IMR-90 (cell line): Measurements from ENCODE around the gene MT1E. TPM values are rescaled to one million over a fixed set of nuclear protein-coding genes. Genes with fewer than 3 reads are reported as not detected.

Source experiments
- ATAC-seq: fragments of 200-7000 bp; cut with Tn5 transposase; 2 replicates; pipeline ENCODE4 v1.9.1; 2020; ENCODE audit warnings: low read depth, mild to moderate bottlenecking, moderate library complexity
- BruUV-seq: library from RNA; stranded (reverse); fragments of 400-500 nt; replicated peaks from 2 replicates; lab custom pipeline; 2021; lab: Mats Ljungman, UMichigan
- CTCF ChIA-PET: fragments of 300-600 bp; formaldehyde crosslinking; extraction: SDS; loops from one replicate; lab custom pipeline; 2021; ENCODE audit warnings: antibody characterized with exemption; lab: Yijun Ruan, JAX
- POLR2A ChIA-PET: fragments of 300-600 bp; sonication (Branson Sonifier 250); formaldehyde crosslinking; loops from one replicate; lab custom pipeline; 2022; ENCODE audit warnings: antibody characterized with exemption; ENCODE audit not compliant: unreplicated experiment; lab: Charles Lee
- DNase-seq: peaks from one replicate; pipeline ENCODE4 v3.0.0; 2013
- H2AFZ ChIP-seq: replicated peaks from 2 replicates; pipeline ENCODE3; 2013; ENCODE audit warnings: low read length, mild to moderate bottlenecking; ENCODE audit not compliant: poor library complexity
- H2AK5ac ChIP-seq: 2 replicates; pipeline ENCODE4 v1.6.1; 2013; ENCODE audit warnings: low read depth, low read length, inconsistent platforms
- H2AK9ac ChIP-seq: replicated peaks from 2 replicates; pipeline ENCODE3; 2013; ENCODE audit warnings: mild to moderate bottlenecking, low read depth, low read length, moderate library complexity; ENCODE audit not compliant: poor library complexity
- H2BK120ac ChIP-seq: 2 replicates; pipeline ENCODE4 v1.6.1; 2013; ENCODE audit warnings: low read depth, low read length, inconsistent platforms
- H2BK15ac ChIP-seq: 3 replicates; pipeline ENCODE4 v1.6.1; 2013; ENCODE audit warnings: low read depth, low read length, inconsistent platforms
- H2BK20ac ChIP-seq: 2 replicates; pipeline ENCODE4 v1.6.1; 2013; ENCODE audit warnings: low read depth, mild to moderate bottlenecking, inconsistent platforms, low read length, moderate library complexity
- H2BK5ac ChIP-seq: 2 replicates; pipeline ENCODE4 v1.6.1; 2013; ENCODE audit warnings: mild to moderate bottlenecking, low read depth, low read length, inconsistent platforms; ENCODE audit not compliant: poor library complexity, severe bottlenecking
- H3K14ac ChIP-seq: replicated peaks from 2 replicates; pipeline ENCODE4 v1.6.1; 2013; ENCODE audit warnings: low read depth, low read length, inconsistent platforms
- H3K18ac ChIP-seq: 2 replicates; pipeline ENCODE4 v1.6.1; 2013; ENCODE audit warnings: low read depth, low read length, control low read depth
- H3K23ac ChIP-seq: 2 replicates; pipeline ENCODE4 v1.6.1; 2013; ENCODE audit warnings: low read depth, low read length, inconsistent platforms
- H3K27ac ChIP-seq: 2 replicates; pipeline ENCODE4 v1.5.1; 2013; ENCODE audit warnings: mild to moderate bottlenecking, control low read depth, low read length; ENCODE audit not compliant: insufficient read depth
- H3K27me3 ChIP-seq: 2 replicates; pipeline ENCODE4 v1.6.1; 2013; ENCODE audit warnings: low read length; ENCODE audit not compliant: control insufficient read depth, insufficient read depth
- H3K36me3 ChIP-seq: 2 replicates; pipeline ENCODE4 v1.6.1; 2013; ENCODE audit warnings: low read length, mixed read lengths; ENCODE audit not compliant: control insufficient read depth, insufficient read depth
- H3K4ac ChIP-seq: 2 replicates; pipeline ENCODE4 v1.6.1; 2013; ENCODE audit warnings: low read depth, low read length, inconsistent platforms
- H3K4me1 ChIP-seq: 2 replicates; pipeline ENCODE4 v1.6.1; 2013; ENCODE audit warnings: low read length, mixed read lengths; ENCODE audit not compliant: control insufficient read depth, insufficient read depth
- H3K4me2 ChIP-seq: 2 replicates; pipeline ENCODE4 v1.6.1; 2013; ENCODE audit warnings: low read depth, mild to moderate bottlenecking, control low read depth, low read length, moderate library complexity
- H3K4me3 ChIP-seq: 2 replicates; pipeline ENCODE4 v1.5.1; 2013; ENCODE audit warnings: low read depth, mild to moderate bottlenecking, control low read depth, low read length, moderate library complexity; ENCODE audit not compliant: insufficient read depth
- H3K56ac ChIP-seq: 2 replicates; pipeline ENCODE4 v1.6.1; 2013; ENCODE audit warnings: low read length, inconsistent platforms; ENCODE audit not compliant: insufficient read depth; ENCODE audit errors: extremely low read depth
- H3K79me1 ChIP-seq, 2 experiments: 2 replicates each; pipeline ENCODE4 v1.6.1; 2013; ENCODE audit warnings: low read length in 2 of 2, inconsistent platforms in 1 of 2, low read depth in 1 of 2
- H3K9ac ChIP-seq: 2 replicates; pipeline ENCODE4 v1.6.1; 2013; ENCODE audit warnings: low read depth, low read length, control low read depth
- H3K9me1 ChIP-seq: 2 replicates; pipeline ENCODE4 v1.6.1; 2013; ENCODE audit warnings: low read length, inconsistent platforms; ENCODE audit not compliant: insufficient read depth
- H3K9me3 ChIP-seq: 2 replicates; pipeline ENCODE4 v1.6.1; 2013; ENCODE audit warnings: low read length; ENCODE audit not compliant: control insufficient read depth, insufficient read depth
- H4K20me1 ChIP-seq: 2 replicates; pipeline ENCODE4 v1.6.1; 2013; ENCODE audit warnings: low read length, inconsistent platforms; ENCODE audit not compliant: insufficient read depth
- H4K5ac ChIP-seq: 2 replicates; pipeline ENCODE4 v1.6.1; 2013; ENCODE audit warnings: mild to moderate bottlenecking, low read depth, low read length, control low read depth
- H4K8ac ChIP-seq, 2 experiments: 2 replicates each; pipeline ENCODE4 v1.6.1; 2013; ENCODE audit warnings: low read depth in 2 of 2, low read length in 2 of 2, control low read depth in 1 of 2, inconsistent platforms in 1 of 2
- H4K91ac ChIP-seq: 2 replicates; pipeline ENCODE4 v1.6.1; 2013; ENCODE audit warnings: low read depth, low read length, inconsistent platforms; ENCODE audit not compliant: insufficient read depth
- BHLHE40 ChIP-seq: fragments of 150-350 bp; IDR thresholded peaks from 2 replicates; pipeline ENCODE4 v1.6.1; 2016; ENCODE audit warnings: mild to moderate bottlenecking, low read depth, low read length
- CEBPB ChIP-seq: IDR thresholded peaks from 2 replicates; pipeline ENCODE4 v1.6.1; 2012; ENCODE audit warnings: low read depth, low read length, improper control_type of control experiment
- CHD1 ChIP-seq: IDR thresholded peaks from 2 replicates; pipeline ENCODE4 v1.6.1; 2012; ENCODE audit warnings: low read depth, low read length, improper control_type of control experiment
- FOS ChIP-seq: fragments of 150-350 bp; IDR thresholded peaks from 2 replicates; pipeline ENCODE4 v1.6.1; 2016; ENCODE audit warnings: low read depth, low read length
- MAFK ChIP-seq: IDR thresholded peaks from 2 replicates; pipeline ENCODE4 v1.6.1; 2012; ENCODE audit warnings: low read depth, low read length, improper control_type of control experiment
- MAZ ChIP-seq: IDR thresholded peaks from 2 replicates; pipeline ENCODE4 v1.6.1; 2012; ENCODE audit warnings: low read depth, mild to moderate bottlenecking, low read length, improper control_type of control experiment, moderate library complexity, borderline replicate concordance
- MXI1 ChIP-seq: IDR thresholded peaks from 2 replicates; pipeline ENCODE4 v1.6.1; 2012; ENCODE audit warnings: low read depth, mild to moderate bottlenecking, low read length, moderate library complexity, borderline replicate concordance
- NFE2L2 ChIP-seq: fragments of 150-350 bp; IDR thresholded peaks from 2 replicates; pipeline ENCODE4 v1.6.1; 2016; ENCODE audit warnings: low read depth, mild to moderate bottlenecking, low read length
- POLR2A ChIP-seq: IDR thresholded peaks from 2 replicates; pipeline ENCODE4 v1.6.1; 2012; ENCODE audit warnings: mild to moderate bottlenecking, low read depth, low read length
- RAD21 ChIP-seq: IDR thresholded peaks from 2 replicates; pipeline ENCODE4 v1.6.1; 2012; ENCODE audit warnings: low read length, improper control_type of control experiment
- RCOR1 ChIP-seq: IDR thresholded peaks from 2 replicates; pipeline ENCODE4 v1.6.1; 2012; ENCODE audit warnings: mild to moderate bottlenecking, low read length, improper control_type of control experiment; ENCODE audit not compliant: insufficient replicate concordance
- RFX5 ChIP-seq: IDR thresholded peaks from 2 replicates; pipeline ENCODE4 v1.8.0; 2012; ENCODE audit warnings: low read depth, mild to moderate bottlenecking, low read length, moderate library complexity
- SMC3 ChIP-seq: fragments of 150-350 bp; IDR thresholded peaks from 2 replicates; pipeline ENCODE4 v1.6.1; 2016; ENCODE audit warnings: low read depth, mild to moderate bottlenecking, antibody characterized with exemption, low read length, moderate library complexity
- WGBS, 2 experiments: methylation state at CpG; one replicate each; pipeline versions ENCODE4 v1.1.5 to v1.1.7; 2013; ENCODE audit warnings: missing lambda C conversion rate in 2 of 2; ENCODE audit not compliant: insufficient read length in 1 of 2; ENCODE audit errors: extremely low coverage in 2 of 2; 5-methylcytosine and 5-hydroxymethylcytosine counted together
- dilution Hi-C: fragments of 300-500 bp; cut with HindIII; formaldehyde crosslinking; loops from one replicate; pipeline ENCODE4 v1.14.3; 2018; ENCODE audit warnings: low sequenced_read_pairs; ENCODE audit not compliant: unreplicated experiment
- in situ Hi-C: fragments of 300-500 bp; cut with MboI; formaldehyde crosslinking; loops from 3 replicates; pipeline ENCODE4 v1.14.3; 2019; ENCODE audit warnings: low sequenced_read_pairs, inconsistent platforms, mixed read lengths
- intact Hi-C: fragments of 100-400 bp; cut with micrococcal nuclease; formaldehyde crosslinking; loops from 2 replicates; pipeline ENCODE4 v1.10.0; 2022
- polyA plus RNA-seq, 3 experiments: library from polyadenylated mRNA; depleted of rRNA; stranded (reverse); fragments of >200 nt; gene quantifications; 2 replicates each; pipeline ENCODE4 v1.2.3, GENCODE V29; 2012; ENCODE audit warnings: low replicate concordance in 1 of 3
- total RNA-seq: library from RNA; depleted of rRNA; stranded (reverse); fragments of >200 nt; gene quantifications from 2 replicates; pipeline ENCODE4 v1.2.3, GENCODE V29; 2012
- TF ChIP-seq, protein P1 (sequence below): fragments of 150-350 bp; IDR thresholded peaks from 2 replicates; pipeline ENCODE4 v1.6.1; 2017; ENCODE audit warnings: mild to moderate bottlenecking, antibody characterized with exemption, low read length, low read depth
- TF ChIP-seq, protein P2 (sequence below): conservative IDR thresholded peaks from 2 replicates; pipeline ENCODE4 v1.5.1; 2012; ENCODE audit warnings: mild to moderate bottlenecking, low read depth, low read length, improper control_type of control experiment

Gene MT1E
- total and polyA plus RNA-seq, 2 of the 4 experiments (the other 2 are of a cell fraction): 137 to 821 TPM

DNA sequence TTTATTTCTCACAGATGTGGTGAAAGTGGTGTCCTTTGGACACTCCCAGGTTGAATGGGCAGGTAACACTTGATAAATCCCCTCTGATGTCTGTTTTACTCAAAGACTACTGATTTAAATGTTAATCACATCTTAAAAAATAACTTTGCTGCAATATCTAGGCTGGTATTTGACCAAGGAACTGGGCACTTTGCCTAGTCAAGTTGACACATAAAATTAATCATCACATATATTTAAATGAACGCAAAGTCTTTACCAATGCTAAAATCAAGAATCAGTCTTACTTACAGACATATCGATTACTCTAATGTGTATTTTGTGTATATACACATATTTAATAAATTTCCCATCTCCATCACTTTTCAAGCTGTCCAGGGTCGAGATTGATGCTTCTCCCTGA, 10.2 kb upstream of the MT1E start:
- WGBS, 2 experiments: 100% methylated on average over 1 of the region's 3 CpGs; no CpG with 5 or more reads in 1 of the 2 experiments
- H2BK15ac ChIP-seq: peak overlapping the region; percentile 60; the same call in 1 of the 3 replicates
- H3K27me3 ChIP-seq: no peaks in the 10 kb centered on the region
- H3K18ac ChIP-seq: no peak overlapping the region
- TF ChIP-seq RAD21 (no peak), CHD1 (no peak), FOS (no peak), SMC3 (no peak), RFX5 (no peak), RCOR1 (no peak), CEBPB (no peak), MAZ (no peak), BHLHE40 (no peak), MAFK (no peak), POLR2A (no peak), MXI1 (no peak), NFE2L2 (no peak)
- TF ChIP-seq, protein P1, sequence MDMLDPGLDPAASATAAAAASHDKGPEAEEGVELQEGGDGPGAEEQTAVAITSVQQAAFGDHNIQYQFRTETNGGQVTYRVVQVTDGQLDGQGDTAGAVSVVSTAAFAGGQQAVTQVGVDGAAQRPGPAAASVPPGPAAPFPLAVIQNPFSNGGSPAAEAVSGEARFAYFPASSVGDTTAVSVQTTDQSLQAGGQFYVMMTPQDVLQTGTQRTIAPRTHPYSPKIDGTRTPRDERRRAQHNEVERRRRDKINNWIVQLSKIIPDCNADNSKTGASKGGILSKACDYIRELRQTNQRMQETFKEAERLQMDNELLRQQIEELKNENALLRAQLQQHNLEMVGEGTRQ: no peak
- TF ChIP-seq, protein P2, sequence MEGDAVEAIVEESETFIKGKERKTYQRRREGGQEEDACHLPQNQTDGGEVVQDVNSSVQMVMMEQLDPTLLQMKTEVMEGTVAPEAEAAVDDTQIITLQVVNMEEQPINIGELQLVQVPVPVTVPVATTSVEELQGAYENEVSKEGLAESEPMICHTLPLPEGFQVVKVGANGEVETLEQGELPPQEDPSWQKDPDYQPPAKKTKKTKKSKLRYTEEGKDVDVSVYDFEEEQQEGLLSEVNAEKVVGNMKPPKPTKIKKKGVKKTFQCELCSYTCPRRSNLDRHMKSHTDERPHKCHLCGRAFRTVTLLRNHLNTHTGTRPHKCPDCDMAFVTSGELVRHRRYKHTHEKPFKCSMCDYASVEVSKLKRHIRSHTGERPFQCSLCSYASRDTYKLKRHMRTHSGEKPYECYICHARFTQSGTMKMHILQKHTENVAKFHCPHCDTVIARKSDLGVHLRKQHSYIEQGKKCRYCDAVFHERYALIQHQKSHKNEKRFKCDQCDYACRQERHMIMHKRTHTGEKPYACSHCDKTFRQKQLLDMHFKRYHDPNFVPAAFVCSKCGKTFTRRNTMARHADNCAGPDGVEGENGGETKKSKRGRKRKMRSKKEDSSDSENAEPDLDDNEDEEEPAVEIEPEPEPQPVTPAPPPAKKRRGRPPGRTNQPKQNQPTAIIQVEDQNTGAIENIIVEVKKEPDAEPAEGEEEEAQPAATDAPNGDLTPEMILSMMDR: no peak
- ChIA-PET POLR2A (no interaction called here), CTCF (no interaction called here)
- H3K14ac ChIP-seq: peak overlapping the region; percentile 38; the same call in 1 of the 2 replicates
- H3K27ac ChIP-seq: no peak overlapping the region
- H3K4me3 ChIP-seq: no peak overlapping the region
- H2AFZ ChIP-seq: no peak overlapping the region
- H2BK120ac ChIP-seq: peak overlapping the region; percentile 92; the same call in 1 of the 2 replicates
- peak overlapping the region; percentile 96 for H2BK5ac ChIP-seq
- dilution Hi-C loops (no loop called here), in situ Hi-C loops (no loop called here), intact Hi-C loops (no loop called here)
- H3K56ac ChIP-seq: no peak overlapping the region
- H2AK9ac ChIP-seq: no peak overlapping the region
- H3K9me1 ChIP-seq: peaks cover 25% of the 10 kb centered on the region
- H3K36me3 ChIP-seq: no peaks in the 10 kb centered on the region
- H3K4ac ChIP-seq: peak overlapping the region; percentile 93; the same call in 1 of the 2 replicates
- BruUV-seq: no TSS peak
- DNase-seq: peak; percentile 48
- H3K23ac ChIP-seq: no peak overlapping the region
- no peaks in the 10 kb centered on the region for H3K9me3 ChIP-seq
- H4K20me1 ChIP-seq: no peaks in the 10 kb centered on the region
- no peak overlapping the region for H3K4me2 ChIP-seq
- peaks cover 31% of the 10 kb centered on the region for H3K4me1 ChIP-seq
- H4K8ac ChIP-seq: peak overlapping the region; percentile 51 to 78; a peak in 2 of 4 replicates
- H4K5ac ChIP-seq: no peak overlapping the region
- peak overlapping the region; percentile 89; the same call in 1 of the 2 replicates for H2BK20ac ChIP-seq
- no peak for ATAC-seq
- peaks cover 2 to 53% of the 10 kb centered on the region in 2 experiments; a peak in 3 of 4 replicates for H3K79me1 ChIP-seq
- peak overlapping the region; percentile 99 for H2AK5ac ChIP-seq
- H4K91ac ChIP-seq: 0 out of 2 replicates have a peak overlapping the region, but pooled peaks have one; percentile 86
- no peak overlapping the region for H3K9ac ChIP-seq
